NCI-H524 (cell line): ENCODE results near the gene SCLY.

Experiments used
- DNase-seq, 2 experiments: peaks; one replicate each; lab custom pipeline; 2025; lab: John Stamatoyannopoulos, UW

Gene SCLY

DNA sequence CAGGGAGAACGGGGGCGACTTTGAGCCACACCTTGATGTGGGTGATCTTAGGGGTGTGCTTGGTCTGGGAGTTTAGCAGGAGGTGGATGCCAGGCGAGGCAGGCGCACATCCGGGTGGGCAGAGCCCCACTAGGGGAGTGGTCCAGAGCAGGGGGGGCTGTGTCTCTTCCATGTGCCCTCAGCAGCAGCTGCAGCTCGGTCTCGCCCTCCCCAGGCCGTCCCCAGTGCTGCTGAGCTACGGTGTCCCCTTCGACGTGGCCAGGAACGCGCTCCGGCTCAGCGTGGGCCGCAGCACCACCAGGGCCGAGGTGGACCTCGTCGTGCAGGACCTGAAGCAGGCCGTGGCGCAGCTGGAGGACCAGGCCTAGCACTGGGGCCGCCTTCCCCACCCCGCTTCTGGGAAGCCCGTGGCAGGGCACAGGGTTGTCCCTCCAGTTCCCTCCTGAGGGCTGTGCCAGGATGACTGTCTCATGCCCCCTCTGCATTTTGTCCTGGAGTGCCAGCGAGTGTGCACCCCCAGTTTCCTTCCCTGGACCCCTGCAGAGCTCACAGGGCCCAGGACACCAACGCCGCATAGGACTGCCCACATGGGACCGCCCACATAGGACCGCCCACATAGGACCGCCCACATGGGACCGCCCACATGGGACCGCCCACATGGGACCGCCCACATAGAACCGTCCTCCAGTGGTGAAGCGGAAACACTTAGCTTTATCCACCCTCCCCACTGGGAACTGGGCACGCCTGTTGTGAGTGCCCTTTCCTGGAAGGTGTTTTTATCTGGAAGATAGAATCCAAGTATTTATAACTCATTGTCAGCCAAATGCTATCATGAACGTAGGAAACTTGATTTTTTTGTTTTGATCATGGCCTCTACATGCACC is 37.4 kb downstream of the SCLY start:
- peak in 1 of 2 experiments; percentile 24 for DNase-seq

DNA sequence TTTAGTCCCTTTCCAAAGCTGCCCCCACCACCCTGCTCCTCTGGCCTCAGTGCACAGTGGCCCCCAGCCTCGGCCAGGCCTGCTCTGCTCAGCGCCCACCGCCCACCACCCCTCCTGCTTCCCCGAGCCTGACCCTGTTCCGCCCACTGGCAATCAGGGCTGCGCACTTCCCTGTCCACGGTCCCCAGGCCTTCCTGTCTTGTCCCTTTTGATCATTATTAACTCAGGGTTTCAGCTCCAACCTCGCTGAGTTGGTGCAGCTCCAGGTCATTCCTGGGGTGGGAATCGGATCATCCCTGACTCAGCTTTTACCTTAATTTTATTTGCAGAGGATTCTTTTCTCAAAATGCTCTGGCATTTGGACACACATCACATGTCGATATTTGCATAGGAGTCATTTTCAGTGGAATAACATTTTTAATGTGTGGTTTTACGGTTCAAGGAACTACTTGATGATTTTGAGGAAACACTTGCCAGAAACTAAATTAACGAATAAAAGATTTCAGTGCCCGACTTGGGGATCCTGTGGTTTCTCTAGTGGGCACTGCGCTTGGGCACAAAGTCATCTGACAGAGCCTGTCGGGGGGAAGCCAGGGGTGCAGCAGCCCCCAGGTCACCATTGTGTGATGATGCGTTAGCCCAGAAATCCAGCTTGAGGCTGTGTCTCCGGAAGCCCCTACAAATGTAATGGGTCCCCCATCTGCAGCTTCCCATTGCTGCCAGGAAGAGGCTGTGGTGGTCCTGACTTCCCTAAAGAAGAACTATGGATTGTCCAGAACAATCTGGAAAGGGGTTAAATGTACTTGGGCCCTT is 38.3 kb downstream of the SCLY start:
- no peak for DNase-seq

DNA sequence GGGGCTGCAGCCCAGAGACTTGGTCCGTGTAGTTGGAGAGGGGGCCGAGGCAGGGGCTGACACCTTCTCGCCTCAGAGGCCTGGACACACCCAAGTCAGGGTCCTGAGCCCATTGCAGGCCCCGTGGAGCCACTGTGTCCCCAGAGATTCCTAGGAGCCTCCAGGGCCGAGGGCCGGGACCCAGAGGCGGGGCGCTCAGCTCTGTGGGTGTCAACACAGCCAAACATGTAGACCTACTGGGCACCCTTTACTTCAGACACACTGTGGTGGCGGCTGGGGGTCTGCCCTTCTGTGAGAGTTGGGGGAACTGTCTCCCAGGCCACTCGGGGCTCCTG is 38.9 kb downstream of the SCLY start:
- no peak for DNase-seq

DNA sequence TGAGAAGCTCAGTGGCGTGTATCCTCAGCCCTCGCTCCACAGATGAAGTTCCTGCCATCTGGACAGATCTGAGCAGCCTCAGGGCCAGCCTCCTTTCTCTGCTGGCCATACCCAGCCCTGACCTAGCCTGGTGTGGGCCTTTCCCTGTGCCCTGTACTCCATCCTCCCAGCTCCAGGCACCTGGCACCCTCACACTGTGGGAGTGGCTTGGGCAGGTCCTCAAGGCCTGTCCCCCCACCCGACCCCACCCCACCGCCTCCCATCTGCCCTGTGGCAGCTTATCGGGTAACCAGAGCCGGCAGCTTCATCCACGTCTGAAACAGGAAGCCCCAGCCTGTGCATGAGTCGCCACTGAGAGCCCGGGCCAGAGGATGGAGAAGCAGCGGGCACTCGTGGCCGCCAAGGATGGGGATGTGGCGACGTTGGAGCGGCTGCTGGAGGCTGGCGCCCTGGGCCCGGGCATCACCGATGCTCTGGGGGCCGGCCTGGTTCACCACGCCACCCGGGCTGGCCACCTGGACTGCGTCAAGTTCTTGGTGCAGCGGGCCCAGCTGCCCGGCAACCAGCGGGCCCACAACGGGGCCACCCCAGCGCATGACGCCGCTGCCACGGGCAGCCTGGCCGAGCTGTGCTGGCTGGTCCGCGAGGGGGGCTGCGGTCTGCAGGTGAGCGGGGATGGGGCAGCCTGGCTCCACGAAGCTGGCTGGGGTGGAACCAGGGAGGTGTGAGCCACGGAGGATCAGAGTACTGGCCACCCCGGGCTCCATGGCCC is 39.4 kb downstream of the SCLY start, which contains the start of gene ESPNL:
TSS of gene ESPNL (plus strand) at position 292 of the 772 bp plus-strand sequence. CDS start at position 372, 80 bp downstream.
- peak; percentile 71 to 88 for DNase-seq

DNA sequence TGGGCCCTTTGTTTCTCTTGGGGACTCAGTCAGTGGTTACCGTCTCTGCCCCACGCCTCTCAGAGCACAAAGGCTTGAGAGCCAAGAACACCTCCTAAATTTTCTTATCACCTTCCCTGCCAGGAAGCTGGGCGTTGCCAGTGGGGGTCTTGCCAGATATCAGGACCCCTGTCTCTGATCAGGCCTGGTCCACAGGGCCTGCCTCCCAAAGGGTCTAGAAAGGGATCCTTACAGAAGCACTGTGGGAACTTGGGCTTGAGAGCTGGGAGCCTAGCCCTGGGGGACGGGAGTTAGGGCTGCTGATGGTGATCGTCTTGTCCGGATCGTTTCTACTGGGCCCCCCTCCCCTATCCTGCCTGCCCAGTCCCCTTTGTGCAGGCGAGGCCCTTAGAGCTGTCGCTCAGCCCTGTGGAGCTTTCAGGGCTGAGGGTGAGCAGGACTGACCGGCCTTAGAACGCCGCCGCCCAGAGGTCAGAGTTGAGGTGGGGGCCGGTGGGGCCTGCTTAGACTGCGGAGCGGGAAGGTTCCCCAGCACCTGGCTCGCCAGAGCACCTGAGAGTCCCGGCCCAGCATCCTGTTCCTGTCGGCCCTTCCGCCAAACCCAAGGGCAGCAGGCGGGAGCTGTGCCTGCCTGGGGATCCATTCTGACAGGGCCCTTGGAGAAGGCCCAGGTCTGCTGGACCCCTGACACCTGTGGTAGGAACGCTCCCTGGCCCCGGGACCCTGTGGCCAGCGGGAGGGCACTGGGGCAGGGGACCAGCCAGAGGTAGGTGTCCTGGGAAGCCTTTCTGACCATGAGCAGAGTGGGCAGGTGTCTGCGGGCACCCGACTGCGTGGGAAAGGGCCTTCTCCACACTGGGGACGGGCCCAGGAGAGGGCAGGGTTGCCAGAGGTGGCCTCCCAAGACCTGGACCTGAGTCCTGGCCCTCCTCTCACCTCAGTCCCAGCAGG is 40.3 kb downstream of the SCLY start:
- peak in 1 of 2 experiments; percentile 26 for DNase-seq

GRCh38 chr2:238101891-238102841 is 41.4 kb downstream of the SCLY start:
- peak in 1 of 2 experiments; percentile 12 for DNase-seq

DNA sequence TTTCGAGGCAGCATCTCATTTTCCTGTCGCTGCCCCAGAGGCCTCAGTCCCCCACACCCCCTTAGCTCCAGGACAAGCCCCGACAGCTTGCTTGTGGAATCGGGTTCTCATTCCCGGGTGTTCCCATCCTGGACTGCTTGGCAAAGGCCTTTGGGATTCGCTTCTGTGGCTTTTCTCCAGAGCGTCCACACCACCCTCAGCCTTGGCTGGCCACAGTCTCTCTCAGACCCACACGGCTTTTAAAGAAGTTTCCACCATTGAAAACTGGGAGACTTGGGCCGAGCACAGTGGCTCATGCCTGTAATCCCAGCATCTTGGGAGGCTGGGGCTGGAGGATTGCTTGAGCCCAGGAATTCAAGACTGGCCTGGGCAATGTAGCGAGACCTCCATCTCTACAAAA is 42.1 kb downstream of the SCLY start:
- DNase-seq: no peak

DNA sequence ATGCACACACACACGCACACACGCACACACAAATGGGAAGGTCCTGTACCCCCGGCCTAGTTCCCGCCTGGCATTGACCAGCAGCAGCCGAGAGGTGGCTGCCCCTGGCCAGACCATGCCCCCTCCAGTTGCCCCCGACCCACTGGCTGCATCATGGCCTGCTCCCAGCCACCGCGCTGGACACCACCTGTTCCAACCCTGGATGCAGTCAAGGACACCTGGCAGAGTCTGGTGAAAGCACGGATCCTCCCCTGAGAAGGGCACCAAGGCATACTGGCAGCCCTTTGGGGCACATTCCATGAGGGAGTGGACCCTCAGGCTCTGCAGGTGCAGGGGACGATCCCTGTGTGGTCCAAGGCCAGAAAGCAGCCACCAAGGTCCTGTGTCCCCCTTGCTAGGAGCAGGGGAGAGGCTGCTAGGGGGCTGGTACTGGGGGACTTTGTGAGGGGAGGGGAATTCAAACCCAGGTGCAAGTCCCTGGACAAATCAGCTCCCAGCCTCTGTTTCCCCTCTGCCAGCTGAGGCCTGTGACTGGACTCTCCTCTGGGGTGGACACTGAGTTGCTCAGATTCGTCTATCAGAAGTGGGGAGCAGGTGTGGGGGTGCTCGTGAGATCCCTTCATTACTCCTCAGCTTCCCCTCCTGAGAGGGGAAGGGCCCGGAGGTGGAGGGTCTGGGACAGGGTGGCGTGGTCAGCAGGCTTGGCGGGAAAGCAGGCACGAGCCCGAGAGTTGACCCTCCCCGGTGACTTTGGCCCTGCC is 42.8 kb downstream of the SCLY start:
- no peak for DNase-seq

GRCh38 chr2:238104226-238104690 is 43.5 kb downstream of the SCLY start:
- no peak for DNase-seq

- no peak for DNase-seq
These were observed 44.0 kb downstream of the SCLY start for GRCh38 chr2:238104691-238105371.

DNA sequence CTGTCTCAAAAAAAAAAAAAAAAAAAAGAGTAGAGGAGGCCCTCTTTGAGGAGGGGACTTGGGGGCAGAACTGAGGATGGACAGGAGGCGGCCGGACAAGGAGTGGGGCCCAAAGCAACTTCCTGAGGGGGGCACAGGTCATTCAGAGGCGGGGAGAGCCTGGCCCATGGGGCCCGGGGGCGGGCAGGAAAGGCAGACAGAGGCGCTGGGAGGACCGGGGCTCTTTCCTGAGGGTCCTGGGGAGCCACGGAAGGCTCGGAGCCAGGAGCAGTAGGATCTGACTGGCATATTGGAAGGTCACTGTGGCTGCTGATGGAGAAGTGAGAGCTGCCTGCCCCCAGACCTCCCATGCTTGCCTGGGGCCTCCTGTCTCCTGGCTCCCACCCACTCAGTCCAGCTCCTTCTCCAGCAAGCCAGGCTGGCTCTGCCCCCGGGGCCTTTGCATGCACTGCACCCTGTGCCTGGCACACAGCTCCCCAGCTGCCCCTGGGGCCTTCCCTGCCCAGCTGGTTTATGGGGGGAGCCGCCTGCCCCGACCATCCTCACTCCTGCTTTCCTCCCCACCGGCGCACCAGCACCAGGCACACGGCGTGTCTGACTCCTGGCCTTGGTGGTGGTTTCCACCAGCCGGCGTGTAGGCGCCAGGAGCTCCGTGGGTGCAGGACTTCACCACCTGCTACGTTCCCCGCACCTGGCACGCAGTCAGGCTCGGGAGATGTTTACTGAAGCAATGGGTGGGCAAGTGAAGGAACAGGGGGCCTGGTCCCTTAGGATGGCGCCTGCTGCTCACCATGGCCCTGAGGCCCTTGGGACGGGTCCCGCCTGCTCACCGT is 44.9 kb downstream of the SCLY start:
- DNase-seq: no peak

GRCh38 chr2:238106339-238106697 is 45.5 kb downstream of the SCLY start:
- no peak for DNase-seq

GRCh38 chr2:238106698-238107524 is 46.1 kb downstream of the SCLY start:
- DNase-seq: peak in 1 of 2 experiments; percentile 31

GRCh38 chr2:238107525-238108422 is 47.0 kb downstream of the SCLY start:
- no peak for DNase-seq

GRCh38 chr2:238108423-238109183 is 47.8 kb downstream of the SCLY start:
- DNase-seq: peak; percentile 95 to 97
